ENCODE data around the gene SPC24.

The SPC24 gene

DNA sequence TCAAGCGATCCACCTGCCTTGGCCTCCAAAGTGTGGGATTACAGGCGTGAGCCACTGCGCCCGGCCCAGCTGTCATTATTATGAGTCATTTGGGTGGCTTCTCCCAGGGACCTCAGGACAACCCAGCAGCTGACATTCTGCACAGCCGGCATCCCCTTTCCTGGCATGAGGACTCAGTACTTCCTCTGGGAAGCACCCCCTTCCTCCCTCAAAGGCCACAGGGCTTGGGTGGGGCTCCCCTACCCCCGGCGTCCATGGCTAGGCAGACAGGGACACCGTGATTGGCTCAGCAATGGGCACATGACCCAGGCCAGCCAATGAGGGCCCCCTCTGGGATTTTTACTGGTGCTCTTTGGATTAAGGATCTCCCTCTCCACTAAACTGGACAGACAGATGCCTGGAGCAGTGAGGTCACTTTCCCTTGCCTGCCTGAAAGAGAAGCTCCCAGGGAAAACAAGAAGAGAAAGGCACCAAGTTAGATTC, 35.7 kb upstream of the SPC24 start:
- Histone ChIP-seq H3K9me2 (ENCODE audit: low read depth, low read length) (no peaks in the 10 kb centered on the region), H3K4me2 (ENCODE audit: low read length) (peak overlapping the region; percentile 24; the same call in 1 of the 2 replicates), H3K9ac (ENCODE audit: low read length) (no peak overlapping the region; the same call in 1 of the 2 replicates), H4K20me1 (ENCODE audit: insufficient read depth, low read length) (no peaks in the 10 kb centered on the region), H3K9me3 (ENCODE audit: low read length) (no peaks in the 10 kb centered on the region), H3K79me2 (ENCODE audit: insufficient read depth, low read length) (no peaks in the 10 kb centered on the region), H3K27ac (ENCODE audit: low read depth, low read length, poor library complexity, severe bottlenecking) (peak overlapping the region; percentile 92), H3K4me3 (ENCODE audit: low read depth, low read length, poor library complexity, severe bottlenecking) (peak overlapping the region; percentile 9), H3K4me1 (ENCODE audit: insufficient read depth, low read length, severe bottlenecking) (peaks cover 91% of the 10 kb centered on the region), H3F3A (ENCODE audit: insufficient read depth, low read length) (no peaks in the 10 kb centered on the region), H2AFZ (ENCODE audit: low read length) (no peak overlapping the region), H3K27me3 (ENCODE audit: insufficient read depth, low read length) (no peaks in the 10 kb centered on the region), H3K36me3 (ENCODE audit: insufficient read depth, low read length) (peaks cover 56% of the 10 kb centered on the region)
- TF ChIP-seq, protein P1, sequence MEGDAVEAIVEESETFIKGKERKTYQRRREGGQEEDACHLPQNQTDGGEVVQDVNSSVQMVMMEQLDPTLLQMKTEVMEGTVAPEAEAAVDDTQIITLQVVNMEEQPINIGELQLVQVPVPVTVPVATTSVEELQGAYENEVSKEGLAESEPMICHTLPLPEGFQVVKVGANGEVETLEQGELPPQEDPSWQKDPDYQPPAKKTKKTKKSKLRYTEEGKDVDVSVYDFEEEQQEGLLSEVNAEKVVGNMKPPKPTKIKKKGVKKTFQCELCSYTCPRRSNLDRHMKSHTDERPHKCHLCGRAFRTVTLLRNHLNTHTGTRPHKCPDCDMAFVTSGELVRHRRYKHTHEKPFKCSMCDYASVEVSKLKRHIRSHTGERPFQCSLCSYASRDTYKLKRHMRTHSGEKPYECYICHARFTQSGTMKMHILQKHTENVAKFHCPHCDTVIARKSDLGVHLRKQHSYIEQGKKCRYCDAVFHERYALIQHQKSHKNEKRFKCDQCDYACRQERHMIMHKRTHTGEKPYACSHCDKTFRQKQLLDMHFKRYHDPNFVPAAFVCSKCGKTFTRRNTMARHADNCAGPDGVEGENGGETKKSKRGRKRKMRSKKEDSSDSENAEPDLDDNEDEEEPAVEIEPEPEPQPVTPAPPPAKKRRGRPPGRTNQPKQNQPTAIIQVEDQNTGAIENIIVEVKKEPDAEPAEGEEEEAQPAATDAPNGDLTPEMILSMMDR (IDR thresholded peaks at IDR 0.05; ENCODE audit: low read length) = no peak
- TF ChIP-seq EZH2 (IDR thresholded peaks at IDR 0.05; ENCODE audit: borderline replicate concordance, low read length) = no peak

DNA sequence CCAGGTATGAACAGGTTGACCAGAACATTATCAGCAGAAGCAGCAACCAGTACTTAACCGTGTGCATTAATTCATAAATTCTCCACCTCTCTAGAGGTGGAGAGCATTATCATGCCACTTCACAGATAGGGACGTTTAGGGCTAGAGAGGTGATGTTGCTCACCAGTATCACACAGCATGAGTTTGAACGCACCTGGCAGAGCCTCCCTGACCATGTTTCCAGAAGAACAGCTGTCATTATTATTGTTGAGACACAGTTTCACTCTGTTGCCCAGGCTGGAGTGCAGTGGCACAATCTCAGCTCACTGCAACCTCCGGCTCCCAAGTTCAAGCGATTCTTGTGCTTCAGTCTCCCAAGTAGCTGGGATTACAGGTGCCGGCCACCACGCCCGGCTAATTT, 34.9 kb upstream of the SPC24 start:
- Histone ChIP-seq H3K79me2 (ENCODE audit: insufficient read depth, low read length) (no peaks in the 10 kb centered on the region), H3K27ac (ENCODE audit: low read depth, low read length, poor library complexity, severe bottlenecking) (peak overlapping the region; percentile 92), H3K4me3 (ENCODE audit: low read depth, low read length, poor library complexity, severe bottlenecking) (peak overlapping the region; percentile 11), H3F3A (ENCODE audit: insufficient read depth, low read length) (peaks cover 2% of the 10 kb centered on the region; the same call in 1 of the 2 replicates), H3K36me3 (ENCODE audit: insufficient read depth, low read length) (peaks cover 54% of the 10 kb centered on the region), H3K9me3 (ENCODE audit: low read length) (no peaks in the 10 kb centered on the region), H3K9ac (ENCODE audit: low read length) (peak overlapping the region; percentile 28; the same call in 1 of the 2 replicates), H2AFZ (ENCODE audit: low read length) (no peak overlapping the region), H4K20me1 (ENCODE audit: insufficient read depth, low read length) (no peaks in the 10 kb centered on the region), H3K9me2 (ENCODE audit: low read depth, low read length) (no peaks in the 10 kb centered on the region), H3K4me2 (ENCODE audit: low read length) (peak overlapping the region; percentile 53; the same call in 1 of the 2 replicates), H3K27me3 (ENCODE audit: insufficient read depth, low read length) (no peaks in the 10 kb centered on the region), H3K4me1 (ENCODE audit: insufficient read depth, low read length, severe bottlenecking) (peaks cover 92% of the 10 kb centered on the region)
- no peak for TF ChIP-seq EZH2 (IDR thresholded peaks at IDR 0.05; ENCODE audit: borderline replicate concordance, low read length)

DNA sequence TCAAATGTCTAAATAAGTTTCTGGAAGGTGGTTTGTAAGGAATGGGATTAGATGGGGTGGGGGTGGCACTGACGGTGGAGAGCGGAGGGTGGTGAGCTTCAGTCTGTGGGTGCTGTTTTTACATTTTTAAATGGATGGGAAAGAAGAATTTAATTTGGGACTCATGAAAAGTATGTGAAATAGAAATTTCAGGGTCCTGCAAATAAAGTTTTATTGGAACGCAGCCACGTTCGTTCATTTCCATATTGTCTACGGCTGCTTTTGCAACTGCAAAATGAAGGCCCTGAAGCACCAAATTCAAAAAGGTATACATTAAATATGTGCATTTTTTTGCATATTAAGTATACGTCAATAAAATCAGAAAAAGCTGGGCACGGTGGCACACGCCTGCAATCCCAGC, 31.9 kb upstream of the SPC24 start:
- Histone ChIP-seq H3K9me3 (ENCODE audit: low read length) (no peaks in the 10 kb centered on the region), H3K9ac (ENCODE audit: low read length) (no peak overlapping the region), H3K4me3 (ENCODE audit: low read depth, low read length, poor library complexity, severe bottlenecking) (no peak overlapping the region), H3F3A (ENCODE audit: insufficient read depth, low read length) (peaks cover 5% of the 10 kb centered on the region; the same call in 1 of the 2 replicates), H3K4me2 (ENCODE audit: low read length) (no peak overlapping the region), H3K79me2 (ENCODE audit: insufficient read depth, low read length) (no peaks in the 10 kb centered on the region), H3K9me2 (ENCODE audit: low read depth, low read length) (no peaks in the 10 kb centered on the region), H4K20me1 (ENCODE audit: insufficient read depth, low read length) (no peaks in the 10 kb centered on the region), H2AFZ (ENCODE audit: low read length) (no peak overlapping the region), H3K36me3 (ENCODE audit: insufficient read depth, low read length) (peaks cover 51% of the 10 kb centered on the region), H3K27ac (ENCODE audit: low read depth, low read length, poor library complexity, severe bottlenecking) (peak overlapping the region; percentile 92), H3K27me3 (ENCODE audit: insufficient read depth, low read length) (no peaks in the 10 kb centered on the region), H3K4me1 (ENCODE audit: insufficient read depth, low read length, severe bottlenecking) (peaks cover 70% of the 10 kb centered on the region)
- TF ChIP-seq, protein P1 (IDR thresholded peaks at IDR 0.05; ENCODE audit: low read length) = no peak
- TF ChIP-seq EZH2 (IDR thresholded peaks at IDR 0.05; ENCODE audit: borderline replicate concordance, low read length) = no peak

DNA sequence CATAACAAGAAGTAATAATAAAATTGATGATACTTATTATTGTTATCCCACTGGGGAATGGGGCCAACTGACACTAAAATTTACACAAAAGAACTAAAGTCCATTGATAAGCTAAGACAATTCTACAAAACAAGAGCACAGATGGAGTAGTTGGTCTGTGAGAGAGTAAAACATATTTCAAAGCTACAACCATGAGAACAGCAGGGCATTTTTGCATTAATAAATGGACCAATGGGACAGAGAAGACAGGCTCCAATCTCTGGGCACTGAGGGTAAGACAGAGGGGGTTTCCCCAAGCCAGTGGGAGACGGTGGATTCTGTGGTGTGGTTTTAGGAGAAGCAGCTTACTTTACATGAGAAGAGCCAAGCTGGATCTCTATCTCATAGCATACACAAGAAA, 27.4 kb upstream of the SPC24 start:
- H3K79me2 ChIP-seq (ENCODE audit: insufficient read depth, low read length) = no peaks in the 10 kb centered on the region
- H3K36me3 ChIP-seq (ENCODE audit: insufficient read depth, low read length) = peaks cover 33% of the 10 kb centered on the region
- no peak overlapping the region for H3K4me3 ChIP-seq (ENCODE audit: low read depth, low read length, poor library complexity, severe bottlenecking)
- no peaks in the 10 kb centered on the region for H3K27me3 ChIP-seq (ENCODE audit: insufficient read depth, low read length)
- H3K4me1 ChIP-seq (ENCODE audit: insufficient read depth, low read length, severe bottlenecking) = peaks cover 45% of the 10 kb centered on the region
- no peak overlapping the region for H2AFZ ChIP-seq (ENCODE audit: low read length)
- no peaks in the 10 kb centered on the region for H3K9me3 ChIP-seq (ENCODE audit: low read length)
- H3K9me2 ChIP-seq (ENCODE audit: low read depth, low read length) = no peaks in the 10 kb centered on the region
- H3F3A ChIP-seq (ENCODE audit: insufficient read depth, low read length) = peaks cover 5% of the 10 kb centered on the region; the same call in 1 of the 2 replicates
- no peak overlapping the region for H3K4me2 ChIP-seq (ENCODE audit: low read length)
- H3K9ac ChIP-seq (ENCODE audit: low read length) = no peak overlapping the region
- H4K20me1 ChIP-seq (ENCODE audit: insufficient read depth, low read length) = no peaks in the 10 kb centered on the region
- TF ChIP-seq, protein P1 (IDR thresholded peaks at IDR 0.05; ENCODE audit: low read length) = no peak
- no peak for TF ChIP-seq EZH2 (IDR thresholded peaks at IDR 0.05; ENCODE audit: borderline replicate concordance, low read length)
- no peak overlapping the region for H3K27ac ChIP-seq (ENCODE audit: low read depth, low read length, poor library complexity, severe bottlenecking)
